ENCODE measurements around the gene CAD. TPM values are rescaled to one million over a fixed set of nuclear protein-coding genes. Genes with fewer than 3 reads are reported as not detected.

Gene CAD
- total RNA-seq, 1 donor, result 30.8 TPM

GRCh38 chr2:27291865-27292264, 74.7 kb downstream of the CAD start:
- H3K27ac ChIP-seq (ENCODE audit: low read depth, low read length), result no peak overlapping the region
- H3K4me2 ChIP-seq (ENCODE audit: insufficient read depth, low read length), result no peak overlapping the region
- peaks cover 9% of the 10 kb centered on the region for H3K4me1 ChIP-seq (ENCODE audit: insufficient read depth, low read length)
- H3K9me3 ChIP-seq (ENCODE audit: low read depth, low read length), result no peaks in the 10 kb centered on the region
- H4K20me1 ChIP-seq (ENCODE audit: insufficient read depth, low read length), result no peaks in the 10 kb centered on the region
- TF ChIP-seq CTCF (IDR thresholded peaks at IDR 0.05; ENCODE audit: extremely low read depth, low read depth, low read length), result no peak
- H3K4me3 ChIP-seq (ENCODE audit: insufficient read depth, low read length), result no peak overlapping the region
- no peaks in the 10 kb centered on the region for H3K36me3 ChIP-seq (ENCODE audit: insufficient read depth, low read length)
- no peak for DNase-seq (ENCODE audit: insufficient read length, low spot score, missing footprints)
- H2AFZ ChIP-seq (ENCODE audit: low read length), result no peak overlapping the region
- no peaks in the 10 kb centered on the region for H3K79me2 ChIP-seq (ENCODE audit: insufficient read depth, low read length)
- peaks cover 45% of the 10 kb centered on the region for H3K27me3 ChIP-seq (ENCODE audit: insufficient read depth, low read length)

Other genes with a start within 250 kb of the CAD start
- 6.5 TPM in 2 replicates for gene MAPRE3, start 246.7 kb upstream of the CAD start, total RNA-seq
- gene TMEM214, start 184.4 kb upstream of the CAD start, total RNA-seq, result 50.3 and 50.7 TPM in 2 replicates
- 24.6 and 26.8 TPM in 2 replicates for gene AGBL5, start 165.7 kb upstream of the CAD start, total RNA-seq
- 202 and 235 TPM in 2 replicates for gene OST4, start 145.7 kb upstream of the CAD start, total RNA-seq
- gene EMILIN1, start 138.8 kb upstream of the CAD start, total RNA-seq, result 137 and 138 TPM in 2 replicates
- 0.29 and 0.36 TPM in 2 replicates for gene KHK, start 130.6 kb upstream of the CAD start, total RNA-seq
- 6.8 and 14.5 TPM in 2 replicates for gene CGREF1, start 98.2 kb upstream of the CAD start, total RNA-seq
- under 0.01 TPM in 2 replicates for gene ABHD1, start 93.6 kb upstream of the CAD start, total RNA-seq
- gene PREB, start 82.7 kb upstream of the CAD start, total RNA-seq, result 42.4 and 45.2 TPM in 2 replicates
- gene PRR30, start 78.0 kb upstream of the CAD start, total RNA-seq, result not detected in 2 replicates
- gene TCF23, start 68.4 kb upstream of the CAD start, total RNA-seq, result not detected in 2 replicates
- 187 and 198 TPM in 2 replicates for gene ATRAID, start 5.3 kb upstream of the CAD start, total RNA-seq
- 14.1 TPM in 2 replicates for gene SLC5A6, start 5.1 kb upstream of the CAD start, total RNA-seq
- gene SLC30A3, start 45.7 kb downstream of the CAD start, total RNA-seq, result under 0.01 and 0.88 TPM in 2 replicates
- not detected in 2 replicates for gene DNAJC5G, start 58.1 kb downstream of the CAD start, total RNA-seq
- gene TRIM54, start 65.1 kb downstream of the CAD start, total RNA-seq, result not detected in 2 replicates
- 0.36 and 1.2 TPM in 2 replicates for gene UCN, start 91.1 kb downstream of the CAD start, total RNA-seq
- 98.8 and 112 TPM in 2 replicates for gene MPV17, start 105.7 kb downstream of the CAD start, total RNA-seq
- gene GTF3C2, start 139.4 kb downstream of the CAD start, total RNA-seq, result 32.7 and 34.4 TPM in 2 replicates
- gene EIF2B4, start 153.0 kb downstream of the CAD start, total RNA-seq, result 19.2 and 24.2 TPM in 2 replicates
- gene SNX17, start 153.2 kb downstream of the CAD start, total RNA-seq, result 152 and 165 TPM in 2 replicates
- 6.2 and 8.3 TPM in 2 replicates for gene ZNF513, start 163.4 kb downstream of the CAD start, total RNA-seq
- gene PPM1G, start 192.2 kb downstream of the CAD start, total RNA-seq, result 56.6 and 65.5 TPM in 2 replicates
- gene NRBP1, start 211.3 kb downstream of the CAD start, total RNA-seq, result 147 and 151 TPM in 2 replicates
- gene KRTCAP3, start 225.0 kb downstream of the CAD start, total RNA-seq, result under 0.01 and 0.72 TPM in 2 replicates

All from osteoblast (primary cell).